Stimulated activated CD8-positive, alpha-beta memory T cell treated with anti-CD3 and anti-CD28 coated beads, Interleukin-15, amount 100 ng/mL, for 24 hours (primary cell): ENCODE measurements around the gene ZCCHC4.
"Not testable (repeated sequence)": the region's sequence is repeated elsewhere in the genome, so short reads cannot be mapped to it uniquely, and the experiment has no call there.

ENCODE experiments used
- DNase-seq: peaks from one replicate; pipeline ENCODE4 v3.0.0-alpha.2; 2020; ENCODE audit warnings: low read depth

Gene ZCCHC4

GRCh38 chr4:25321703-25322102 lies 9.1 kb downstream of the ZCCHC4 start:
- no peak for DNase-seq

GRCh38 chr4:25328463-25328862 lies 15.9 kb downstream of the ZCCHC4 start:
- not testable (repeated sequence) for DNase-seq

- DNase-seq = no peak
Measured at GRCh38 chr4:25330335-25330734, 17.8 kb downstream of the ZCCHC4 start.

GRCh38 chr4:25330905-25331808 lies 18.6 kb downstream of the ZCCHC4 start:
- DNase-seq = no peak

GRCh38 chr4:25343671-25344070 lies 31.1 kb downstream of the ZCCHC4 start:
- no peak for DNase-seq

- no peak for DNase-seq
Measured at GRCh38 chr4:25345744-25346143, 33.2 kb downstream of the ZCCHC4 start.

GRCh38 chr4:25346913-25347312 lies 34.3 kb downstream of the ZCCHC4 start:
- no peak for DNase-seq

- DNase-seq = no peak
Measured at GRCh38 chr4:25347473-25347872, 34.9 kb downstream of the ZCCHC4 start.

- no peak for DNase-seq
Measured at GRCh38 chr4:25347971-25348370, 35.4 kb downstream of the ZCCHC4 start.

- no peak for DNase-seq
Measured at GRCh38 chr4:25350561-25350960, 38.0 kb downstream of the ZCCHC4 start.

GRCh38 chr4:25351777-25352416 lies 39.3 kb downstream of the ZCCHC4 start:
- no peak for DNase-seq

- no peak for DNase-seq
Measured at GRCh38 chr4:25356068-25356467, 43.5 kb downstream of the ZCCHC4 start.

- DNase-seq = no peak
Measured at GRCh38 chr4:25358515-25359275, 46.1 kb downstream of the ZCCHC4 start.

- no peak for DNase-seq
Measured at GRCh38 chr4:25361253-25361652, 48.7 kb downstream of the ZCCHC4 start.

GRCh38 chr4:25367004-25367621 lies 54.5 kb downstream of the ZCCHC4 start:
- no peak for DNase-seq

- no peak for DNase-seq
Measured at GRCh38 chr4:25367877-25368276, 55.3 kb downstream of the ZCCHC4 start.

GRCh38 chr4:25368315-25368714 lies 55.7 kb downstream of the ZCCHC4 start:
- DNase-seq = no peak

GRCh38 chr4:25370242-25370641 lies 57.7 kb downstream of the ZCCHC4 start:
- DNase-seq = no peak

- not testable (repeated sequence) for DNase-seq
Measured at GRCh38 chr4:25372549-25372948, 60.0 kb downstream of the ZCCHC4 start.

- DNase-seq = peak; percentile 98
Measured at GRCh38 chr4:25376754-25377571, 64.4 kb downstream of the ZCCHC4 start, which contains the start of gene ANAPC4. Gene ANAPC4 (plus strand): TSS chr4:25377263. CDS start chr4:25377428, 165 bp downstream.
